Activated CD8-positive, alpha-beta memory T cell treated with anti-CD3 and anti-CD28 coated beads for 24 hours (primary cell): ENCODE measurements around the gene HCFC1.

ENCODE experiments used
- DNase-seq: peaks from one replicate; pipeline ENCODE4 v3.0.0-alpha.2; 2020

Gene HCFC1

DNA sequence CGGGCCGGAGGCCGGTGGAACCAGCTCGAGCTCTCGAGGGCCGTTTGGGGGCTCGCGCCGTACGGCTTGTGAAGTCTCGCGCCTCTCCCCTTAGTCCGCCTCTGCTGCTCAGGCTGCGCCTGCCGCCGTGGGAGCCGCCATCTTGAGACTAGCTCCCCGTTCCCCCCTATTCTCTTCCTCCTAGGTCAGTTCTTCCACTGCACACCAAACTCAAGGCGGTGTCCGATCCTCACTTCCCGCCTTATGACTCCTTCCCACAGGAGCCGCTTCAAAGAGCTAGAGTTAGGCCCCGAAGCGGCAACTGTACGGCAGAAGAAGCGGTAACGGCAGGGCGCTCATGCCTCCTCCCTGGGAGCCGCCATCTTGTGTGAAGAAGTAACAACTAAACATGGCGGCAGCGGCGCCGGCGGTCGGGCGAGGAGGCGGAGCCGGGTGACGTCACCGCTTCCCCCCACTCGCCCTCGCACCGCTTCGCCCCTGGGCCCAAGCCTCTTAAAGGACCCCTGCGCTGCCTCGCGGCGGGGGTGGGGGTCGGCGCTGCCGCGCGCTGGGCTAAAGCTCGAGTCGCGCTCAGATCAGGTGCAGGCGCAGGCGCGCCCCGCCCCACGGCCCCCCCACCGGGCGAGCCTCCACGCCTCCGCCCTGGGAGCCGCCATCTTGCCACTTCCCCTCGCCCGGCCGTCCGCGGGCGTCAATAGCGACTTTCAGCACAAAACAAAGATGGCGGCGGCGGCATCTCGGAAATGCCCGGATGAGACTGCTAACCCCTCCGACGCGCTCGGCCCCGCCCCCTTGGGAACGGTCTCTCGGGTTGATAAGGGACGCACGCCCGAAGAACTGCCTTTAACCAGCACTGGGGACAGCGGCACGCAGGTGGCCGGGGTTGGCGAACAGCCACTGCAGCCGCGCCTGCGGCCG lies at the start of gene HCFC1:
TSS of gene HCFC1 (minus strand) at position 369 of the 918 bp plus-strand sequence. CDS start 978 bp downstream, outside the sequence.
- DNase-seq: peak; percentile 97

DNA sequence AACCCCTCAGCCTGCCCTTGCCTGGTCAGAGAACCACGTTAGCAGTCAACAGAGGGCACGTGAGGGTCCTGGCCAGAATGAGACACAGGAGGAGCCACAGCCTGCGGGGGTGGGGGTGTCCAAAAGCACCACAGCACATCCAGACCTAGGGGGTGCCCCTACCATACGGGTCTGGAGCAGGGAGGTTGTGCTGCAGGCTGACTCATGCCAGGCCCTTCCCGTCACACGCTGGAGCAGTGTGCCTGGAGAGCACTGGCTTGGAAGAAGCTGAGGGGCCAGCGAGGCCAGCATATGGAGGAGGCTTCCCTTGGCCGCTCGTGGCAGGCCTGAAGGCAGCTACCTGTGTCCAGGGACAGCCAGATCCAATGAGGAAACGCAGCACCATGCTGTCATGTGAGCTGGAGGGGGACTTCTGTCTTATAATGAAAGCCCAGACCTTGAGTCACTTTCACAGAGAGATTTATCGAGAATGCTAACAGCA lies 49.6 kb upstream of the HCFC1 start:
- DNase-seq: peak; percentile 70

DNA sequence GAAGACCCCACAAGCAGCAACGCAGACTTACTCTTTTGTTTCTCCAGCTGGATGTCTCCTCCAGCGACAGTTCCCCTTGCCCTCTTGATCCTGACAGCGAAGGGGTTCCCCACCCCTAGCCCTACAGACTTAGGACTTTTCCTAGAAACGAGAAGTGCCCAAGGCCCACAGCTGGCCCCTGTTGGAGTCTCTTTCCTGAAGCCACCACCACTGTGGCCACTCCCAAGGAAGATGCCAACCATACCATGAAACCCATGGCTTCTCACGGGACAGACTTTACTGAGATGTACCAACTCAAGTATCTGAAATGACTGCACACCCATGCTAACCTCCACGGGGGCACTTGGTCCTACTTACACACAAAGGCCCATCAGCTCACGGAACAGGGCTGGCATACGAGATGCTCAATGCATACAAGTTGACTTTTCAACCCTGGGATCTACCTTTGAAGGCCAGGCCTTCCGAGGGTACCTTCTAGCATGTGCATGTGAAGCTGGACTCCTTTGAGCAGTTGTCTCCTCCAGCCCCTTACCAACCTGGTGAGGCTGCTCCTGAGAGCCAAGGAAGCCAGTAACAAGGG lies 49.0 kb upstream of the HCFC1 start:
- peak; percentile 60 for DNase-seq

DNA sequence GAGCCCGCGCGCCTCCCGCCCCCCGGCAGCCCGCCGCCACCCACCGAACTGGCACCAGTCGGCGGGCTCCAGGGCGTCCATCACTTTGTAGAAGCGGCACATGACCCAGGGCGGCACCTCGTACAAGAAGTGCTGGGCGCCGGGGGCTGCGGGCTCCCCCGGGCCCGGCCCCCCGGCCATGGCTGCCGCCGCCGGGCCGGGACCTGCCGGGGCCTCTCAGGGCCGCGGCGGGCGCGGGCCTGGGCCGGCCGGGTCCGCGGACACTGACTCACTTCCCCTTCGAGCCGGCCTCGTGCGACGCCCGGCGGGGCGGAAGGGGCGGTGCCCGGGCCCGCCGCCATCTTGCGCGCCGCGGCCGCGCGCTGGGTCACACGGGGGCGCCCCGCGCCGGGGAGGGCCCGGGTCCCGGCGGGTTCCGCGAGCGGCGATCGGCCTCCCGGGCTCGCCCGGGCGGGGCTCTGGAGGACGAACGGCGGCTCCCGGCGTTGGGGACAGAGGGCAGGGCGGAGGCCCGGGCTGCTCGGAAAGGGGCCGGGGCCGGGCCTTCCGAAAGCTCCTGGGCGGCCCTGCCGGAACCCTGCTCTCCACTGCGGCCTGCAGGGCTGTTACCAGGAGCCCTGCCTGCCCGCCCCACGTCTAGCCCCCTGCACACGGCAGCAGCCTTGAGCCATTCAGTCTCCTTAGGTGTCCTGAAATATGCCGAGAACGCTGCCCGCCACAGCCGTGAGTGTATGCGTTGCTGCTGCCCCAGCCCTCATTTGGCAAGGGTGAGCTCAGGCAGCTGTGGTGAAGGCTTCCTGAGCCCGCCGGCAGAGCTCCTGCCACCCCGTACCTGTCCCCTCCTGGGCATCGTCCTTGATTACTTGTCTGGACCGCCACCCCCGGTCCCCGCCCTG lies 48.3 kb upstream of the HCFC1 start, which contains the start of gene IRAK1:
TSS of gene IRAK1 (minus strand) at position 270 of the 896 bp plus-strand sequence. CDS start at position 180, 90 bp downstream.
- peak; percentile 83 for DNase-seq

DNA sequence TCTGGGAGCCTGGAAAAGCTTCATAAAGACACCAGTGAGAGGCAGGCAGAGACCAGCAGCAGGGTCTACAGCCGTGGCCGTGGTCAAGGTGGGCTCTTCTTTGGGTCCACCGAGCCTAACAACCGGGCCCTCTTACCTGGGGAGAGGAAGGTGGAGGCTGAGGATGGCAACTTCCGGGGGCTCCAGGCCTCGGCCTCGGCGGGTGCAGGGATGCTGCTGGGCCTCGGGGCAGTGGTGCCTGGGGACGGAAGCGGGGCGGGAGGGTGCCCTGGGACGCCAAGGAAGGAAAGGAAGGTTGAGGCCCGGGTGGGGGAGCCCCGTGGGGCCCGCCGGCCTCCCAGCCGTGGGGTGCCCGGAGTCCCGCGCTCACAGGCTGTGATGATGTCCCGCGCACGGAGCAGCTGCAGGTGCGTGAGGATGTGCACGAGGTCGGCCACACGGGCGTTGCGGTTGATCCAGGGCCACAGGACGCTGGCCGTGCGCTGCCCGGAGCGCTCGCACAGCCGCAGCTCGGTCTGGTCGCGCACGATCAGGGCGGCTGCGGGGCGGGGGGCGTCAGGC lies 47.5 kb upstream of the HCFC1 start:
- peak; percentile 77 for DNase-seq

DNA sequence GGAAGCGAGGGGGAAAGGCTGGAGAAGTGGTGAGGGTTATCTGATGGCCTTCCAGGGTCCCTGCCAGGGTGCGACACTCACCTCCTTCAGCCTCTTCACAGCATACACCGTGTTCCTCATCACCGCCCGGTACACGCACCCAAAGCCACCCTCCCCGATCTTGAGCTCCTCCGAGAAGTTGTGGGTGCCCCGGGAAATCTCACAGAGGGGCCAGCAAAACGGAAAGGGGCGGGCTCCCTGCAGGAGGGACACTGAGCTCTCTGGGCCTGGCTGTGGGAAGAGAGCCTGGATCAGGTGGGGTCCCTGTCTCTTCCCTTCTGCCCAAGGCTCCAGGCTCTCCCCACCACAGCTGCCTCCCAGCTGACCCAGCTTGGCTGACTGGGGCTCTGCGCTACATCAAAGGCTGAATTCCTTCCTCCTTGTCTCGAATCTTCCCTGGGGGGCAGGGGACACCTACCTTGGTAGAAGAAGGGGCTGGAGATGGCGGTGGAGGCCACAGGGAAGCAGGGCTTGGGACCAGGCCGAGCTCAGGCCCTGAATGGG lies 47.0 kb upstream of the HCFC1 start:
- DNase-seq: no peak

DNA sequence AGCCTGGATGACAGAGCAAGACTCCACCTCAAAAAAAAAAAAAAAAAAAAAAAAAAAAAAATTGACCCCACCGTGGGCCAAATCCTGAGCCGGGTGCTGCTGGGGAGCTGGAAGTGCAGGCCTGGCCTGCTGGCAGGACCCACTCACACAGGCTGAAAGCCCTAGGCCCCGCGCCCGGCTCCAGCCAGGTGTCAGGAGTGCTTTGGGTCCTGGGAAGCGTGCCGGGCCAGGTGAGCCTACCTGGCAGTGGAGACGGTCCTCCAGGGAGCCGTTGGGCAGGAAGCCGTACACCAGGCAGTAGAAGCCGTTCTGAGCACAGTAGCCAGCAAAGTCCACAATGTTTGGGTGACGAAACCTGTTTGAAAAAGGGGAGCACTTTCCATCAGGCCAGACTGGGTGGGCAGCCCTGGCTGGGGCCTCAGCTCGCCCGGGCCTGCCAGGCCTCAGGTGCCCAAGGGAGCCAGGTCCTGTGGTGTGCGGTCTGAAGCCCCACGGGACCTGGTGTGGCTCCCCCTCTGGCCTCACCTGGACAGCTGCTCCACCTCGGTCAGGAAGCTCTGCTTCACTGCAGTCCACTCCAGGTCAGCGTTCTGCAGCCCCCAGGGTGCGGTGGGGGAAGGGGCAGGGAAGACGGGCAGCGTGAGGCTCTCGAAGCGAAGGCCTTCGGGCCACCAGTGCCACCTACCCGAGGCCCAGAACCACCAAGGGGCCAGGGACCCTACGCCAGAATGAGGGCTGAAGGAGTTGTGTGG lies 46.3 kb upstream of the HCFC1 start:
- no peak for DNase-seq

DNA sequence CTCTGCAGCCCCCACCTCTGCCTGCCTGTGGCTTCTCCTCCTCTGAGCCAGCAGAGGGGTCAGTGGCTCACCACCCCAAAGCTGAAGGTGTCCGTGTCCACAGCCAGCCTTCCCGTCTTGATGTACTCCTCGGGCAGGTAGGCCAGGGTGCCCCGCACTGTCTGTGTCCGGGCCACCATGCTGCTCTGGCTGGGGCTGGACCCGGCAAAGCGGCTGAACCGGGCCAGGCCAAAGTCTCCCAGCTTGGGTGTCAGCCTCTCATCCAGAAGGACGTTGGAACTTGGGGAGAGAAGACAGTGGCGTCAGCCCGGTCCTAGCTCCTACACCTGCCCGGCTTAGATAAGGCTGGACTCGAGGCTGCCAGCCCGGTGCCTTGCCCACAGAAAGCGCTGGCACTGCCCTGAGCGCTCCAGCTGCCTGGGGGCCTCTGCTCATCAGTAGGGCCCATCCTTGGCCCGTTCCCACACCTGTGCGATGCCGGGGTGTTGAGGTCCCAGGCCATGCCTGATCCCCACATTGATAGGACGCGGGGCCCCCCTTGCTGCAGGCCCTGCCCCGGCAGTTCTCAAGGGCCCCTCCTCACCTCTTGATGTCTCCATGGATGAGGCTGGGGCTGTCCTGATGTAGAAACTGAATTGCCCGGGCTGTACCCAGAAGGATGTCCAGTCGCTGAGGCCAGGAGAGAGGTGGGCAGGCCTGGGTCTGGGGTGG lies 44.9 kb upstream of the HCFC1 start:
- no peak for DNase-seq

DNA sequence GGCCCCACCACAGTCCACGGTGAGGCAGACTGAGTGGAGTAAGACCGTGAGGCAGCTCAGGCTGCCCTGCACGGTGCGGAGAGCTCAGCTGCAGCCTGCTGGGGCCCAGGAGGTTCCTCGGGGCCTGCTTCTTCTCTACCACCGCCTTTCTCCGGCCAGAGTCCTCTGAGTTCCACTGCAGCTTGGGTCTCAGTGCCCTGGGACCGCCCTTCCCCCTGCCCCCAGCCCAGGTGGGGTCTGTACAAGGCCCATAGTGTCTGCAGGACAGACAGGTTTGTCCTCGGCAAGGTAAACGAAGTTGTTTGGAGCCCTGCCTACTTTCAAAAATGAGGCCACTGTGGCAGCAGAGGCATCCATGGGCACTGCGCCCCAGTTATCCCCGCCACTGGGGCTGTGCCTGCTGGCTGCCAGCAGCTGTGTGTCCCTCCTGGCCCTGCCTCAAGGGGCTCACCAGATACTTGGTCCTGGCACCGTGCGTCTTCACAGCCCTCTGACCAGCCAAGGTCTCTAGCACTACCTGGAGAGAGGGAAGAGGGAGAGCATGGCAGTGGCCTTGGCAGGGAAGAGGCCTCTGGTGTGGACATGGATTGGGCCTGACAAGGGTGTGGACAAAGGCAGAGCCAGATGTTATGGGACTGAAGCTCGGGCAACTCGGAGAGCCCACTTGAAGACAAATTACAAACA lies 44.1 kb upstream of the HCFC1 start:
- DNase-seq: no peak

DNA sequence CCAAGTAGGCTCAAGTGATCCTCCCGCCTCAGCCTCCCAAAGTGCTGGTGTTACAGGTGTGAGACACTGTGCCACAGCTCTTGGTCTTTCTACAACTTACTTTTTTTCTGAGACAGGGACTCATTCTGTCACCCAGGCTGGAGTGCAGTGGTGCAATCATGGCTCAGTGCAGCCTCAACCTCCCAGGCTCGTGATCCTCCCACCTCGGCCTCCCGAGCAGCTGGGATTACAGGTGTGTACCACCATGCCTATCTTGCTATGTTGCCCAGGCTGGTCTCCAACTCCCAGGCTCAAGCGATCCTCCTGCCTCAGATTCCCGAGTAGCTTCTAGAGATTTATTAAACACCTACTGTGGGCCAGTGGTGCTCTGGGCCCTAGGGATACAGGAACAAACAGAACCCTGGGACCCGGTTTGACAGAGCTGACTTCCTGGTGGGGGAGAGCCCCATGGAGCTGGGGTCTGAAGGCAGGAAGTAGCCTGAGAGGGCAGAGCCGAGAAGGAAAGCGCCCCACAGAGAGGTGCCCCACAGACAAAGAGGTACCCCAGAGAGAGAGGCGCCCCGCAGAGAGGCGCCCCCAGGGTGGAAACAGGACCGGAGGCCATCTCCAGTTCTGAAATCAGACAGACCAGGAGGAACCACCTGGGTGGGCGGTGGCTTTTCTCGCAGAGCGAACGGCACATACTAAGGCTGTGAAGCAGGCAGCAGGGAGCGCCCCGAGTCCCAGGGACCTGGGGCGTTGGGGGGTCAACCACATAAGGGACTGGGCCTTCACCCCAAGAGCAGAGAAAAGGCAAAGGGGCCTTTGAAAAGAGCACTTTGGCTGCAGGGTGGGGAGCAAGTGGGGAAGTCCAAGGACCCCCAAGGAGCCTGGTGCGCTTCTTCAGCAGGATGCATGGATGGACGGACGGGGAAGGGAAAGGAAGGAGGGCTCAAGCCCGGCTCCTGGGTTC lies 43.1 kb upstream of the HCFC1 start:
- DNase-seq: no peak

DNA sequence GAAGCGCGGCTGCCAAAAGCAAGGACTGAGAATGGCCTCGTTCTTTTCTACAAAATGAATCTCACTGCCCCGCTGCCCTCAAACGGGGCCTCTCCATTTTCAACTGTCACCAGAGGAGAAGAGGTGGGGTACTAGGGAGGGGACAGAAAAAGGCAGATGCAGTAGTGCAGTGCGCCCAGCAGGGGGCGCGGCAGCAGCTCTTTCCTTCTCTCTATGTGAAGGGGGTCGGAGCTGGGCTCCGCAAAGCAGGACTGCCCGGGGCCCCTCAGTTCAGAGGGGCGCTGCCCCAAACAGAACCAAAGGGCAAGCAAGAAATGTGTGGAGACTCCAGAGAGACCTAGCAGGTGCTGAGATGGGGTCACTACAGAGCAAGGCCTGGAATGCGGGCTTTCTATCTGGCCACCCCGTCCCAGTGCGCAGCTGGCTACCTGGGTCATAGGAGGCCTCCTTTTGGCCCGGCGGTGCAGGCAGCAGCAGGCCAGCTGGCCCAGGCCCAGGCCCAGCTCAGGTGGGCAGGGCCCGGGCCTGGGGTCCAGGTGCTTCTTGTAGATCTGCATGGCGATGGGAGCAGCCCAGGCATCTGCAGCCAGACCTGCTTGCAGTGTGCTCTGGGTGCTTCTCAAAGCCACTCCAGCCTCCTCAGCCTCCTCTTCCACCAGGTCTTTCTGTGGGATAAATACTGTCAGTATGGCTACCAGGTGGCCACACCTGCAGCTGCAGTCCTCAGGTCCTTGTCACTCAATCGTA lies 42.2 kb upstream of the HCFC1 start:
- DNase-seq: peak; percentile 76

DNA sequence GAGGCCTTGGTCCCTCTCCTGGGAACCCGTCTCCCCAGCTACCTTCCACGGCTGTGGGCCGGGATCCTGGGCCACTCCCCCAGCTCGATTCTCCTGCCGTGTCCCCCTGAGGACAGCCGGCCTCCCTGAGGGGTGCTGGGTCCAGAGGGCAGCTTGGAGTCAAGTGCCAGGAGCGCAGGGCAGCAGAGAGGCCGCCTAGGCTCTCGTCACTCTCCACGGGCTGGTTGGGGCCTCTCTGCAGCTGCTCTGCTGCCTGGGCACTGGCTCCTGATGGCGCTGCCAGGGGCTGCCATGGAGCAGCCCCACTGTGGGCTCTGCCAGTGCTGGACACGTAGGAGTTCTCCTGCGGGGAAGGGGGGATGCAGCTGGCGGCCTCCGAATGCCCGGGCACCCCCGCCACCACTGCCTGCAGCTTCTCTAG lies 41.4 kb upstream of the HCFC1 start:
- no peak for DNase-seq

DNA sequence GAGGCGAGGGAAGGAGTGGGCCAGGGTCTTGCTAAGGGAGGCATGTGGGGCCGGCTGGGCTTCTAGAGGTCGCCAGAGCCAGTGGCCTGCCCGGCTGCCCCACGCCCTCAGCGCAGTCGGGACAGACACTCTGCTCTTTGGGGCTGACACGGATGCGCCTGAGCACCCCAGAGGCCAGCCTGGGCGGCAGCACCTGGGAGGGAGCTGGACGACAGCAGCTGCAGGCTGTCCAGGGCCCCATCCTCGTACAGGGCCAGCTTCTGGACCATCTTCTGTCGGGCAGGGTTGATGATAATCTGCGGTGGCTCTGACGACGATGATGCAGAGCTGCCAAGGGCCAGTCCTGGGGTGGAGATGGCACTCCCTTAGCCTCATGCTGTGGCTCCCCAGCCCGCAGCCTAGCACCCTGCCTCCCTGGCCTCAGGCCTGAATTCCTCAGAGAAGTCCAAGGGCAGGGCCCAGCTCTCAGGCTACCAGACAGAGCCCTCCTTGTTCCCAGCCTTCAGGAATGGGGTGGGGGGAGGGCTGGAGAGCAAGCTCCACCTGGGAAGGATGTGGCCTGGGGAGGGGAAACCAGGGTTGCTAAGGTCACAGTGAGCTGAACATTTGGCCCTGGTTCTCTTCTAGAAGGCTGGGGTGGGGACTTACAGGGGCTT lies 40.8 kb upstream of the HCFC1 start:
- no peak for DNase-seq

DNA sequence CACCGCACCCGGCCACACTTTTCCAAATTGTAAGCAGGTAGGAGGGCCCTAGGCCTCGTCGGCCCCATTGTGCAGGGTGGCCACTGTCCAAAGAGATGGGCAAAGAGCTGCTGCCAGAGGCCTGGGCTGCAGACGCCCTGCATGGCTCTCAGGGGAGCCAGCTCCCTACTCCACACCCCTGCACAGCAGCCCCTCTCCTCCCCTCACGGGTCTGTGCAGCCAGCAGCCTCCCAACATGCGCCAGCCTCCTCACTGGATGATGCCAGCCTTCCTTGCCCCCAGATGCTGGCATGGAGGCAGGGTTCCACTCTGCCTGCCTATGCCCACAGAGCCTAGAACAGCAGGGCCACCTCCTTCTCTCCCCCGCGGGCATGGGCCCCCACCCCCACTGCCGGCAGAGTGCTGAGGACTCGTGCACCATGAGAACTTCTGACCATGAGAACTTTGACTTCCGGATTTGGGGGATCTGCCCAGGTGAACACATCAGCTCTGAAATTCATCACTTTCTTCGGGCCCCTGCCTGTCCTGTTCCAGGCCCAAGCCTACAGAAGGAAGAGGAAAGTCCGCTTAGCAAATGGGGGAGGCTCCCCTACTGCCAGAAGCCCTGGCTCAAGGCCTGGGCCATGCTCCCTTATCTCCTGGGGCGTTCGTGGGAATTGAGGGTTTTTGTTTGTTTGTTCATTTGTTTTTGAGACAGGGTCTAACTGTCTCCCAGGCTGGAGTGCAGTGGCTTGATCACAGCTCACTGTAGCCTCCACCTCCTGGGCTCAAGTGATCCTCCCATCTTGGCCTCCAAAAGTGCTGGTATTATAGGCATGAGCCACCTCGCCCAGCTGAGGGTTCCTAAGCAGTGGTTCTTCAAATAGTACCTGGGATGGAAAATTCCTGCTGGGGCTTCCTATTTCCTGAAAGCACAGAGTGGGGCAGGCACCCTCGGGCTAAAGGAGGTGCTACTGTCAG lies 40.0 kb upstream of the HCFC1 start:
- no peak for DNase-seq

DNA sequence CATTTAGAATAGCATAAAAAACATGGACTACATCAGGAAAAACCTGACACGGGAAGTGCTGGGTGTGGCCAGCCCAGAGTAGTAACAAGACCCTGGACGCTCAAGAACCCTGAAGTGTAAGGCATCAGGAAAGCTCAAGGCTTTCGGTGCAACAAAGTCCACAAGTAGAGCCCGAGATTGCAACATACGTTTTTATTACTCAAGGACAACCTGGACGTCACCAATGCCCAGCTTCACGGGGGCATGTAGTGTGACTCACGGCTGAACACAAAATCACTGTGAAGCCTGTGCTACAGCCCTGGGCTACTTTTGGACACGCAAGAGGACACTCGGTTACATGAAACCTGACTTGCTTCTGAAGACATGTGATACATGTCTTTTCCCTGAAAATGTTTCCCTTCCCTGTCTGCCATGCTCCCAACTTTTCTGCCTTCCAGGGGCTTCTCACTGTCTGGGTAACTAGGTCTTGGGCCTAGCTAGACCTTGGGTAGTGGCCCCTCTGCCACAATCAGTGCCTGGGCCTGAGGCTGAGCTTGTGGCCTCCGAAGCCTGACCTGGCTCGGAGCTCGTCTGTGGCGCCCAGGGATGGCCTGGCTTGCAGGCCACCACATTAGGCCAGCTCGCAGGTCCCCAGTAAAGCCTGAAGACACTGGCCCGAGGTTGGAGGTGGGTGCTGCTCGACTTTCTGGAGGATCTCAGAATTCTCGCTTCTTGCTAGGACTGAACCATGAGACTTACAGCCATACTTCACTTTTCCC lies 38.9 kb upstream of the HCFC1 start:
- no peak for DNase-seq

DNA sequence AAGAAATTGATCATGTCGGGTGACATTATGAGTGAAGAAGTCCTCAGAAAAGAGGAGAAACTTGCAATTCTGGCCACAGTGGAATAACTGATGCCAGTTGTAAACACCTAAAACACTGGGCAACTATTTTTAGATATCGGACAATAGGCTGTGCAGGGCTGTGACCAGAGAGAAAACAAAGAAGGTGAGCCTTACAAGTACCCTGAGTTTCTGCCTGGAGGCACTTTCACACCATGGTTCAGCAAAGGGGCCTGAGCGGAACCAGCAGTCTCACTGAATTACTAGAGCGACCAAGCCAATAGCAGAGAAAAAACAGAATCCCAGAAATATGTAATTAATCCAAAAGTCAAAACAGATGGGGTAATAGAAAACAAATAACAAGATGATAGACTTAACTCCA lies 36.9 kb upstream of the HCFC1 start:
- DNase-seq: no peak
